Medulla oblongata (tissue), 1 donor: ENCODE results near the gene IFIT2.
"Not testable (repeated sequence)": the region's sequence is repeated elsewhere in the genome, so short reads cannot be mapped to it uniquely, and the experiment has no call there.

Experiments used
- DNase-seq: peaks from one replicate; pipeline ENCODE4 v3.0.0-alpha.2; 2015; ENCODE audit errors: extremely low spot score

The IFIT2 gene

DNA sequence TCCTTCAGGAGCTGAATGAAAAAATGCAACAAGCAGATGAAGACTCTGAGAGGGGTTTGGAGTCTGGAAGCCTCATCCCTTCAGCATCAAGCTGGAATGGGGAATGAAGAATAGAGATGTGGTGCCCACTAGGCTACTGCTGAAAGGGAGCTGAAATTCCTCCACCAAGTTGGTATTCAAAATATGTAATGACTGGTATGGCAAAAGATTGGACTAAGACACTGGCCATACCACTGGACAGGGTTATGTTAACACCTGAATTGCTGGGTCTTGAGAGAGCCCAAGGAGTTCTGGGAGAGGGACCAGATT, 5.4 kb downstream of the IFIT2 start:
- no peak for DNase-seq

DNA sequence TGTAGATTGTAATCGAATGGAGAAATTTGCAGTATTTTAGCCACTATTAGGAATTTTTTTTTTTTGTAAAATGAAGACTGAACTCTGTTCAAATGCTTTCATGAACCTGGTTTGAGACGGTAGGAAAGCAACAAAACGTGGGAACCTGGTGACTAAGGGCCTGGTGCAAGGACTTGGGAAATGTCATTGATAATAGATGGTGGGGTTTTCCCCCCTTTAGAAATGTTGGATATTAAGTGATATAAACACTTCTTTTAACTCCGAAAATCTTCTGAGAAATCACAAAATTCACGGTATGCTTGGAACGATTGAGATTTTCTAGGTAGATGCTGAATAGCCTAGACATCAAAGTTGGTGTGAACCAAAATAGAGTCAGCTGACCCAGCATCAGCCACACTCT, 6.4 kb downstream of the IFIT2 start:
- no peak for DNase-seq

DNA sequence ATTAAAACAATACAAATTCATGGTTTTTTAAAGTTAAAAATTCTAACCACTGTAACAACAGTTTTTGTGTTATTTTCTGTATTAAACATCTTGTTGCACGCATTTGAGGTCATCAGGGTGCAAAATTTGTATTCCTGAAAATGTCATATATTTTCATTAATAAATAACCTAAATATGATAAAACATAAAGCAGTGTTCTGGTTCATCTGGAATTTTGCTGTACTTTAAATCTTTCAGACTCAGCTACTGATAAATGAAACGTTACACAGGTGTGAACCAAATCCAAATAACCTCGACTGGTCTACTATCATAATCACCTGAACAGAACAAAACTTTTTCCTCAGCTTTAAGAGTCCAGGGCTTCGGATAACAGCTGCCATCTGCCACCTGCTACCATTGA, 6.9 kb downstream of the IFIT2 start:
- no peak for DNase-seq

DNA sequence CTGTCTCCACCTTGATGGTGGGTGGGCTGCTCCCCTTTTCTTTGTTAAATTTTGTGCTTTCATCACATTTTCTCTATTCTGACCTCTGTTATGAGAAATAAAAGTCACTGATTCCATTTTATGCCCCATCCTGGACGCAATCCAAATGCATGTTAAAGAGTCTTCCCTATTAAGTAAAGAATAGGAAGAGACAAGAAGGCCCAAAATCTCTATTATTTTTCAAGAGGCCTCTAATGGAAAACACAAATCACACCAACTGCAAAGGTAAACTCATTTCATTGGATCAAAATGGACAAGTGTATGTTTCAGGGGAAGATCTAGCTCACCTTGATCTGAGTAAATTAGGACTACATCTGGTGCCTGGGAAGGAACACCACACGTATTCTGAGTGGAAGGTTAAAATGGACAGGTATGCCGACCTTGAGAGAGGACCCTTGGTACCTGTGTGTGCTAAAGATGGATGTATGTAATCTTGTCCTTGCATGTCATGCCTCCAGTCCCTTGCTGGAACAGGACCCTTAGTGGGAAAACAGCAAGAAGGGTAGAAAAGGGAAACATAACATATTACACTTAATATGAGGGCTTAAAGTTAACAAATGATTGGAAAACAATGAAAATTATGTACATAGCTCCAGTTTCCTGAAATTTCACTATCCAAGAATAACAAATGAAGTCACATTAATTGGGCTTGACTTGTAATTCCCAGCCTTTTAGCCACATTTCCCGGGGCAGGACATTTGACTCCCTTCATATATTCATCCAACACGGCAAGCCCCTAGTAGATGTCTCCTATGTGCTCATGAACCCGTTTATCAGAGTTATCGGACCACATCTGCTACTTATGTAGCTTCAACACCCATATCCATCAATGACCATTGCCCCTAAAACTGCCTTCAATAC, 7.6 kb downstream of the IFIT2 start:
- DNase-seq = no peak

DNA sequence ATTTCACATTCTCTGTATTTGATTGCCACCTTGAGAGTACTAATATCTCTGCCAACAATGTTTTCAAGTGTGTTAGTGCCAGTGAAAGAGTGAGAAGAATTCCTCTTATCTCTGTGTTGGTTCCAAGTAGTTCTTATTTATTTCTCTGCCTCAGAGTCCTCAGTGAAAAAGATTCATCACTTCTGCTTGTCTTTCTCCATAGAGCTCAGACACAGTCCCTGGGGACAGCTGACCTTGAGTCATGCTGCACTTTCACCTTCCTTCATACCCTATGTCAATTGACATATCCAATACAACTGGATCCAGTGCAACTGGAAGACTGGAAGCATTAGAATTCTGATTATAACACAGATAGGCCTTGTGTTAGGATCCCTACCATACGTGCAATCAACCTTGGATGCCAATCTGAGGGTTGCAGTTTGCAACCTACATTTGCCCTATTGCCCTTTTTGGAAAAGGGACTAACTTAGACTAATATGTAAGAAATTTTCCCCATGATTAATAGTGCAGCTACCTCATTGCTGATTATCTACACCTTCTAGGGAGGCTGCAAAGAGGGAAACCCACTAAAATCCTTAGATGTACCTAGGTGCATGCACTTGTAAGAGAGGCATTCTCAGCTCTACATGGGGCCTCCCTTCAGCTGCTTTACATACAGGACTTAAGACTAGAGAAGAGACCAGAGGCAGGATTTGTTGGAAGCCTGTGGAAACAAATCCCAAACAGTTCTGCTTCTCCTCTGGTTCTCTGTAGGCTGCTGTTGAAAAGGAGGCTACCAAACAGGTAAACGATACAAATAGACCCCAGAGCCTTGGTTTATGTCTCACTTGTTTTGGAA, 8.4 kb downstream of the IFIT2 start:
- DNase-seq = no peak

DNA sequence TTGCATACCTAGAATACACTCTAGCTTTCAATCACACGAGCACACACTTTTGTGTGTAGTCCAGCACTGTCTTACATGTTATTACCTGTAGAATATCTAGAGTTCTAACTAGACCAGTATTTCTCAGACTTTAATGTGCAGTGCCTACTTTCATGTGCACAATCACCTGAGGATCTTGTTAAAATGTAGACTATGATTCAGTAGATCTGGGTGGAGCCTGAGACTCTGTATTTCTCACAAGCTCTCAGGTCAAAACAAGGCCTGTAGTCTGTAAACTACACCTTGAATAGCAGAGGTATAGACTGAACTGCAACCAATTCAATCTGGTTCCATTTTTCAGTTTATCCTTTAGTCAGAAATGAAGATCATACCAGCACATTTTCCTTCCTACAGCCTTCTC, 11.1 kb downstream of the IFIT2 start:
- no peak for DNase-seq

DNA sequence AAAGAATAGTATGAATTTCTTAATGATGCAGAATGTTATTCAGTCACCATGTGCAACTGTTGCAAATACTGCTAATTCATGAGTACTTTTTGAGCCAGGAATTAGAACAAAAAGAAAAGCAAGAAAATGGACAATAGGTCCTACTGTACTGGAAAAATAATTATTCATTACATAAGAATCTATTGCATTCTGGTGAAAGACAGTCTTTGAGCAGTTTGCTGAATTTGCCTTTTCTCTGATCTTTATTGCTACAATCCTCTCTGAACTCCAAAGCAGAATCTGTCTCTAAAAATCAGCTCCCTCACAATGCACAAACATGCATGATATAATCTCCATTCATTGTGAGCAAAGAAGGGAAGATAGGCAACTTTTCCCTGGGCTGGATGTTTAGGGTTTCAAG, 12.8 kb downstream of the IFIT2 start:
- DNase-seq = peak; percentile 85

DNA sequence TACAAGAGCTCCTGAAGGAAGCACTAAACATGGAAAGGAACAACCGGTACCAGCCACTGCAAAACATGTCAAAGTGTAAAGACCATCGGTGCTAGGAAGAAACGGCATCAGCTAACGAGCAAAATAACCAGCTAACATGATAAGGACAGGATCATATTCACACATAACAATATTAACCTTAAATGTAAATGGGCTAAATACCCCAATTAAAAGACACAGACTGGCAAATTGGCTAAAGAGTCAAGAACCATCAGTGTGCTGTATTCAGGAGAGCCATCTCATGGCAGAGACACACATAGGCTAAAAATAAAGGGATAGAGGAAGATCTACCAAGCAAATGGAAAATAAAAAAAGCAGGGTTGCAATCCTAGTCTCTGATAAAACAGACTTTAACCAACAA, 16.2 kb downstream of the IFIT2 start:
- DNase-seq = not testable (repeated sequence)

DNA sequence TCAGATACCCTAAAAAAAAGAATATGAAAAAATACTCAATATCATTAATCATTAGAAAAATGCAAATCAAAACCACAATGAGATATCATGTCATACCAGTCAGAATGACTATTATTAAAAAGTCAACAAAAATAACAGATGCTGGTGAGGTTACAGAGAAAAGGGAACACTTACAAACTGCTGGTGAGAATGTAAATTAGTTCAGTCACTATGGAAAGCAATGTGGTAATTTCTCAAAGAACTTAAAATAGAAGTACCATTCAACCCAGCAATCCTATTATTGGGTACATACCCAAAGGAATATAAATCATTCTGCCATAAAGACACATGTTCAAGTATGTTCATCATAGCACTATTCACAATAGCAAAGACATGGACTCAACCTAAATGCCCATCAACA, 23.2 kb downstream of the IFIT2 start:
- DNase-seq = not testable (repeated sequence)

DNA sequence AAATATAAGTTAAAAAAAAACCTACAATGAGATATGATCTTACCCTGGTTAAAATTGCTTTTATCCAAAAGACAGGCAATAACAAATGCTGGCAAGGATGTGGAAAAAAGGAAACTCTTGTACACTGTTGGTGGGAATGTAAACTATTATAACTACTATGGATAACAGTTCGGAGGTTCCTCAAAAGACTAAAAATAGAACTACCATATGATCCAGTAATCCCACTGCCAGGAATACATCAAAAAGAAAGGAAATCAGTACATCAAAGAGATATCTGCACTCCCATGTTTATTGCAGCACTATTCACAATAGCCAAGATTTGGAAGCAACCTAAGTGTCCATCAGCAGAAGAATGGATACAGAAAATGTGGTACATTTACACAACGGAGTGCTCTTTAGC, 24.0 kb downstream of the IFIT2 start:
- not testable (repeated sequence) for DNase-seq

DNA sequence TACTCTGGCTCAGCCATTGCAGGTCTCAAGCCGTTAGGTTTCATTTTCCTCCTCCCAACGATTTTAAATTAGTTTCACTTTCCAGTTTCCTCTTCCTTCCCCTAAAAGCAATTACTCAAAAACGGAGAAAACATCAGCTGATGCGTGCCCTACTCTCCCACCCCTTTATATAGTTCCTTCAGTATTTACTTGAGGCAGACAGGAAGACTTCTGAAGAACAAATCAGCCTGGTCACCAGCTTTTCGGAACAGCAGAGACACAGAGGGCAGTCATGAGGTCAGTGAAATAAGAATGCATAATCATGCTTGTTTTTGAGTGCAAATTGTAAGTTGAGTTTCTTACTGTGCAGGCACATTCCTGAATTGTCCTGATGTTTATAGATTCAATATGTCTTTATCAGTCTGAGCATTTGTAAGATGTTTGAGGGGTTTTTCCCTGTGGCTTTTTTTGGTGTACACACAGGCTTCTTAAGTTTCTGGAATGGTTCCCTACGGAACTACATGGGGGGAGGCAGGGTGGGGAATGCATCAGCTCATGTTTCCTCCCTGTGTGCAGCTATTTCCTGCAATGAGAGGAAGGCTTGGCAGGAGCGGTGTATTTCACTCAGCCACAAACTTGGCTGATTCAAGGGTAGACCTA, 26.1 kb downstream of the IFIT2 start, which contains the start of gene IFIT3:
TSS of gene IFIT3 (plus strand) at position 195 of the 639 bp plus-strand sequence. CDS start at position 272, 77 bp downstream.
- DNase-seq = peak; percentile 90

DNA sequence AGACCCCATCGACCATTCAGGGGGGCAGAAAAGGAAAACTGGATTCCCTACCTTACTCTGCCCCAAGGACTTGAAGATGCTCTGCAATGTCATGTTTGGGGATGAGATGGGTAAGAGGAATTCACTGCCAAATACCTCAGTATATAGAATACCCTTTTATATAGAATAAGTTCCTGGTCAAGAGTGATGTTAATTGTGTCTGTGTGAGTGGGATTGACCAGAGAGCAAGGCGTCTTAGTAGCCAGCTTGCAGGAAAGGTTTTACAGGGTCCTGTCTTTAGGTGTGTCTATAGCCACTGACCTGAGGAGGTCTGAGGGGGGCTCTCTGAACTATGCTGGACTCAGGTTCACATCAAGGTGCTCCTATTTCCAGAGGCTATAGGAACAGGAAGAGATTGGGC, 27.3 kb downstream of the IFIT2 start:
- no peak for DNase-seq

DNA sequence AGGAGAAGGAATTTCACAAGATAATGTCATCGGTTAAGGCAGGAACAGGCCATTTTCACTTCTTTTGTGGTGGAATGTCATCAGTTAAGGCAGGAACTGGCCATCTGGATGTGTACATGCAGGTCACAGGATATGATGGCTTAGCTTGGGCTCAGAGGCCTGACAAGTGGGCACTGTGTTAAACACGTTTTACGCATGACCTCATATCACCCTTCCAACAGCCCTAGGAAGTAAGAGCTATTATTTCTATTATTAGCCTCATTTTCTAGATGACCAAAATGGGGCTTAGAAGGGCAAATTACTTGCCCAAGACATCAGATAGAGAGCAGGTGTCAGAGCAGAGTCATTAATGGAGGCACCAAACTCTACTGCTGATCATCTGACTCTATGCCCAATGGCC, 28.2 kb downstream of the IFIT2 start:
- not testable (repeated sequence) for DNase-seq

DNA sequence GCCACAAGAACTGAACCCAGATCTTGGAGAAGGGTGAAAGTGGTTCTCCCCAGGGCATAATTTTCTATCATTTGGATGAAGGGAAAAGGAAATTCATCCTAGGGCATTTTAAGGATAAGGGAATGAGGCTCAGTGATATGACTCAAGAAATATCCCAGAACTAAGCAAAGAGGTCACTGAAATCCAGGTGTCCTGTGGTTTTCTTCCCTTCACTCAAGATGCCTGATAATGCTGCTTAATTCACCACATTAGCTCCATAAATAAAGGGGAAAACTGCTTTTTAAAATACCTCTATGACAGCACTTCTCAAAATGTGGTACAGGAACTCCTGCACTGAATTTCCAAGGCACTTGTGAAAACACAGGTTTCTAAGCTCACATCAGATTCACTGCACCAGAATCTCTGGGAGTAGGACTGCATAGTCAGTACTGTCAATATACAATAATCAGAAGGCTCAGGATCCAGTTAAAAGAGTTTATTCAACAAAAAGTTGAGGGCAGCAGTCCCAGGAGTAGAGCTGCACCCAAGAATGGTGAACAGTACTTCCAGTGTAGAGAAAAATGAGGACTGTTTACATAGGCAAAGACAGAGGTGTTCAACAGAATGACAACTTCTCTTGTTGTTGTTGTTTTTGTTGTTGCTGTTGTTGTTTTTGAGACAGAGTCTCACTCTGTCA, 28.8 kb downstream of the IFIT2 start:
- no peak for DNase-seq

DNA sequence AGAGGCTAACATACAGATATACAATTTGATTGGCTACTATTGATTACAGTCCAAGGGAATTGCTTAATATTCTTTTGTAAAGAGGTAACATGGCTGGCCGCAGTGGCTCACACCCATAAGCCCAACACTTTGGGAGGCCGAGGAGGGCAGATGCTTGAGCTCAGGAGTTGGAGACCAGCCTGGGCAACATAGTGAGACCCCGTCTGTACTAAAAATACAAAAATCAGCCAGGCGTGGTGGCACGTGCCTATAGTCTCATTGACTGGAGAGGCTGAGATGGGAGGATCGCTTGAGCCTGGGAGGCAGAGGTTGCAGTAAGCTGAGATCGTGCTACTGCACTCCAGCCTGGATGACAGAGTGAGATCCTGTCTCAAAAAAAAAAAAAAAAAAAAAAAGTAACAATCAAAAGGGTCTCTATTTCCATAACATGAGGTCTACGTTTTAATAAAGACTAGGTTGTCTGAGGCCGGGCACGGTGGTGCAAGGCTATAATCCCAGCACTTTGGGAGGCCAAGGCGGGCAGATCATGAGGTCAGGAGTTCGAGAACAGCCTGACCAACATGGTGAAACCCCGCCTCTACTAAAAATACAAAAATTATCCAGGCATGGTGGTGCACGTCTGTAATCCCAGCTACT, 29.8 kb downstream of the IFIT2 start:
- DNase-seq = not testable (repeated sequence)

DNA sequence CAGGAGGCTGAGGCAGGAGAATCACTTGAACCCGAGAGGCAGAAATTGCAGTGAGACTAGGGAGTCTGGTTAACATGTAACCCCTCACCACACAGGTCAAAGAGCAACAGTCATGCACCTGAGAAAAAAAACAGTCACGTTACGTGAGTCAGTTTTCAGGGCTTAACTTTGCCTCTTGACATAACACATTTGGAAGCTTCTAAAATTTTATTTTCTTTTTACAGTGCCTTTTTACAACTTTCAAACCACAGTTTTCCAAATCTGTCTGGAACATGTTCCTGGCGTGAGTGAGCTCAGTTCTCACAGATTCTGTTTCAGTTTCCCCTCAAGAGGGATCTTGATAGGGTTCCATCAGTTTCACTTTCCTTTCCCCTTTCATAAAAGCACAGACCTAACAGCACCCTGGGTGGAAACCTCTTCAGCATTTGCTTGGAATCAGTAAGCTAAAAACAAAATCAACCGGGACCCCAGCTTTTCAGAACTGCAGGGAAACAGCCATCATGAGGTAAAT, 30.3 kb downstream of the IFIT2 start:
- peak; percentile 88 for DNase-seq

DNA sequence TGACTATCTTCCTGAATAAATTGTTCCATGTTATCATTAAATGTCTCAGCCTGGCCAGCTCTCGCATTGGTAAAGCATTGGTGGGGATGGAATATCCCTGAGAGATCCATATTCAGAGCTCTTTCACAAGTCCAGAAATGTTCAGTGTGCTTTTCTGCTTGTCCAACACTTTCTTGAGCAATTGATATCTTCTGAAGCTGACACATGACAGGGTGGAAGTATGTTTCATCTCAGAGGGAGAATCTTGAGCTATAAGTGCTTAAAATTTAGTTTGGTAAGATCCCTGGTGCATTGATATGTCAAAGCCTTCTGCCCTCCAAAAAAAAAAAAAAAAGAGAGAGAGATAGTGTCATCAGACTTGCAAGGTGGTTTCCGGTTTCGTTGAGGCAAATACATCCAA, 33.4 kb downstream of the IFIT2 start:
- no peak for DNase-seq

DNA sequence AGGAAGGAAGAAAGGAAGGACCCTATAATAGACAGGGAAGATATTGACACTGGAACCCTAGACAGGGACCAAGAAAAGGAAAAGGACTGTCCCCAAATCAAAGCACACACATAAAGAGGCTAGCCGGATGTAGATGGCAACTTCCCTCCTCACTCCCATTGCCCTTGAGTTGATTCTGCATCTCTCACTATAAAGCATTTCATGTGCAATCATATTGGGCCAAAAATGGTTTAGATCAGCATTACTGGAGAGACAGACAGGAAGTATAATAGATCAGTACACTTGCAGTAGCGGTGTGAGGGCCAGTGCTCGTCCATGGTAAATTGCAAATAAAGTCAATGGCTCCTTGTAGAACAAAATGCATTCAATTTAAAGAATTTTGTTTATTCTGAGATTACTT, 34.4 kb downstream of the IFIT2 start:
- DNase-seq = no peak

DNA sequence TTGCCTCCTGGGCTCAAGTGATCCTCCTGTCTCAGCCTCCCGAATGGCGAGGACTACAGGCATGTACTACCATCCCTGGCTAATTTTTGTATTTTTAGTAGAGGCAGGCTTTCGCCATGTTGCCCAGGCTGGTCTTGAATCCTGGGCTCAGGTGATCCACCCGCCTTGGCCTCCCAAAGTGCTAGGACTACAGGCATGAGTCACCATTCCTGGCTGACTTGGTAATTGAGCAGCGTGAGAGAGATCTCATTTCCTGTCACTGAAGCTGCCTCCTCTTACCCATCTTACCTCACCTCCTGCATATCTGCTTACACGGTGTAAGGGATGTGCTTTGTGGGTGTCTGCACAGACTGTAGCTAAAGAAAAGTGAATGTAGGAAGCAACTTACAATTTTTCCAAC, 35.6 kb downstream of the IFIT2 start:
- no peak for DNase-seq

DNA sequence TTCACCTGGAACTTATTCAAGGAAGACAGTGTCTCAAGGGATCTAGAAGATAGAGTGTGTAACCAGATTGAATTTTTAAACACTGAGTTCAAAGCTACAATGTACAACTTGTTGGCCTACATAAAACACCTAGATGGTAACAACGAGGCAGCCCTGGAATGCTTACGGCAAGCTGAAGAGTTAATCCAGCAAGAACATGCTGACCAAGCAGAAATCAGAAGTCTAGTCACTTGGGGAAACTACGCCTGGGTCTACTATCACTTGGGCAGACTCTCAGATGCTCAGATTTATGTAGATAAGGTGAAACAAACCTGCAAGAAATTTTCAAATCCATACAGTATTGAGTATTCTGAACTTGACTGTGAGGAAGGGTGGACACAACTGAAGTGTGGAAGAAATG, 36.9 kb downstream of the IFIT2 start:
- no peak for DNase-seq

DNA sequence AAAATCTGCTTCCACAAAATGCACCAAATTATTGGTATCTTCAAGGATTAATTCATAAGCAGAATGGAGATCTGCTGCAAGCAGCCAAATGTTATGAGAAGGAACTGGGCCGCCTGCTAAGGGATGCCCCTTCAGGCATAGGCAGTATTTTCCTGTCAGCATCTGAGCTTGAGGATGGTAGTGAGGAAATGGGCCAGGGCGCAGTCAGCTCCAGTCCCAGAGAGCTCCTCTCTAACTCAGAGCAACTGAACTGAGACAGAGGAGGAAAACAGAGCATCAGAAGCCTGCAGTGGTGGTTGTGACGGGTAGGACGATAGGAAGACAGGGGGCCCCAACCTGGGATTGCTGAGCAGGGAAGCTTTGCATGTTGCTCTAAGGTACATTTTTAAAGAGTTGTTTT, 38.0 kb downstream of the IFIT2 start:
- DNase-seq = no peak
